Measurements from ENCODE around the gene CTSA.

The CTSA gene

GRCh38 chr20:45890985-45891983 is at the start of gene CTSA, which contains the start of gene NEURL2:
Gene CTSA, plus strand, starts transcription at chr20:45891335. Its CDS starts 234 bp downstream, at chr20:45891569.
Gene NEURL2, minus strand, starts transcription at chr20:45891208. Its CDS starts 217 bp downstream, at chr20:45890991.
- H3K4me1 Mint-ChIP-seq: peaks cover 56% of the 10 kb centered on the region
- no peaks in the 10 kb centered on the region for H3K9me3 Mint-ChIP-seq
- no peaks in the 10 kb centered on the region for H3K27me3 Mint-ChIP-seq
- peak; percentile 90 for ATAC-seq
- peaks cover 20% of the 10 kb centered on the region for H3K36me3 Mint-ChIP-seq
- peak within 1 kb of the TSS; percentile 88 for H3K27ac Mint-ChIP-seq
- peak within 1 kb of the TSS; percentile 90 for H3K4me3 Mint-ChIP-seq

DNA sequence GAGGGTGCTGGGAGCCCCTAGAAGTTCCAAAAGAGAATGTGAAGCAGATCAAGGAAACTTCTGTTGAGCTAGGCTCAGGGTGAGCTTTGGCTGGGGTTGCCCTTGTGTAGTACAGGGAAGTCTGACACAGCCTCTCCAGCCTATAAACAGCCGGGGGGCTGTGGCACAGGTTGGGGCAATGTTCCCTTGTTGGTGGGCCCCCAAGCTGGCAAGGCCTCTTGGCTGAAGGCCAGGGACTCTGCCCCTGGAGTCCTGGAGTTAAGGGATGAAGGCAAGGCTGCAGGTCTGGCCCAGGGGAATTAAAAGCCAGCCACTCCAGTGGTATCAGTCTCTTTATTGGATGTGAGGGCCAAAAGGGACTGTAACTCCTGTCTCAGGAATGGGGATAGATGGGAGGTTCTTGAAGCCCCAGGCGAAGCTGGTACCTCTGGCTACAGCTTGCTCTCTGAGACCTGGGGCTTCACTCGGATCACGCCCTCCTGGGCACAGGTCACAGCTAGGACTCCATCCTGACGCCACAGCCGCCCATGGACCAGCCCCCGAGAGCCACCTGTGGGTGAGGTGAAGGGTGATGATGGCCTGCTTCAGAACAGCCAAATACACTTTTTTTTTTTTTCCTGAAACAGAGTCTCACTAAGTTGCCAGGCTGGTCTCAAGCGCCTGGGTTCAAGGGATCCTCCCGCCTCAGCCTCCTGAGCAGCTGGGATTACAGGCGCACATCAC is 49.6 kb upstream of the CTSA start:
- Mint-ChIP-seq H3K4me1 (peaks cover 16% of the 10 kb centered on the region), H3K36me3 (peaks cover 25% of the 10 kb centered on the region), H3K27ac (peak overlapping the region; percentile 77), H3K4me3 (no peak overlapping the region), H3K9me3 (no peaks in the 10 kb centered on the region), H3K27me3 (no peaks in the 10 kb centered on the region)
- no peak for ATAC-seq

DNA sequence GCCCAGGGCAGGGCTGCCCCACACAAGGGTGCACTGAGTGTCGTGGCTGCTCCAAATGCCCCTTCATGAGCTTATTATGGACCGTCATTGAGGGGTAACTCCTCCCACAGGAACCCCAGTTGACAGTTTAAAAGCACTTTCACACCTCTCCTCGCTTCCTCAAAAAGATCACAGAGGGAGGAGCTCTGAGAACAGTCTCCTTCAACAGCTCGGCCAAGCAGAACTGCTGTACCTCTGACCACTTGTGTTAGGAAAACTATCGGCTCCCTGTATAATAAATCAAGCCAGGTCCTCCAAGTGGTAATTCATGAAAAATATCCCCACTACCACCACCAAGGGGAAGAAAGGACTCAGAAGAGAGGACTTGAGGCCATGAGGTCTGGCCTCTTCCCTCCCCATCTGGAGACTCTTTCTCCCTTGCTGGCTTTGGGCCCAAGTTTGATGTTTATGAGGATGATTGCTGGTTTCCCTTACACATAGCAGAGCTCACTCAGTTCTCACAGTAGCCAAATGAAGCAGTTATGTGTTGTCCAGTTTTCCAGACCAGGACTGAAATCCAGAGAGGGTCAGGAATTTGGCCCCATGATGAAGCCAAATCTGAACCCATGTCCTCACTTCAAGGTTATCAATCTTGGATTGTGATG is 48.8 kb upstream of the CTSA start:
- Mint-ChIP-seq H3K4me3 (no peak overlapping the region), H3K4me1 (peaks cover 16% of the 10 kb centered on the region), H3K27me3 (no peaks in the 10 kb centered on the region), H3K36me3 (peaks cover 27% of the 10 kb centered on the region), H3K9me3 (no peaks in the 10 kb centered on the region), H3K27ac (peak overlapping the region; percentile 77)
- peak; percentile 94 for ATAC-seq

GRCh38 chr20:45843506-45843905 is 47.6 kb upstream of the CTSA start:
- no peak overlapping the region for H3K4me3 Mint-ChIP-seq
- no peaks in the 10 kb centered on the region for H3K27me3 Mint-ChIP-seq
- ATAC-seq: no peak
- peaks cover 16% of the 10 kb centered on the region for H3K4me1 Mint-ChIP-seq
- H3K9me3 Mint-ChIP-seq: no peaks in the 10 kb centered on the region
- H3K36me3 Mint-ChIP-seq: peaks cover 31% of the 10 kb centered on the region
- no peak overlapping the region for H3K27ac Mint-ChIP-seq

GRCh38 chr20:45845452-45845851 is 45.7 kb upstream of the CTSA start:
- H3K9me3 Mint-ChIP-seq: no peaks in the 10 kb centered on the region
- H3K36me3 Mint-ChIP-seq: peaks cover 45% of the 10 kb centered on the region
- H3K4me1 Mint-ChIP-seq: peaks cover 16% of the 10 kb centered on the region
- H3K27me3 Mint-ChIP-seq: no peaks in the 10 kb centered on the region
- no peak for ATAC-seq
- H3K27ac Mint-ChIP-seq: no peak overlapping the region
- no peak overlapping the region for H3K4me3 Mint-ChIP-seq

DNA sequence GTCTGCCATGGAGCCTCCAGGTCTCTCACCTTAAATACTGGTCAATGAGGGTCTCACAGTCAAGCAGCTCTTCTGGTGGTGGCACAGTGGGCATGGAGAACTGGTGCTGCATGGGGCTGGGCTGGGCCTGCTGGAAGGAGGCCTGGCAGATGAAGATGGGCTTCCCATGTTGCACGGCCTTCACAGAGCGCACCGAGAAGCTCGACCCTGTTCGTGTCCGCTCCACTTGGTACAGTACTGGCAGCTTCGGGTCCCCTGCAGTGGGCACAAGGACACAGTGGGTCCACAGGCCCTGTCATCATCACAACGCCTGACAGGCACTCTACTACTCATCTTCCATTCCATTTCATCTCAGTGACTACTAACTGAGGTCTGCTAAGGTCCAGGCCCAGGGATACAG is 42.7 kb upstream of the CTSA start:
- peaks cover 49% of the 10 kb centered on the region for H3K36me3 Mint-ChIP-seq
- no peak overlapping the region for H3K27ac Mint-ChIP-seq

GRCh38 chr20:45848969-45849582 is 42.1 kb upstream of the CTSA start:
- Mint-ChIP-seq H3K4me1 (peaks cover 7% of the 10 kb centered on the region), H3K27ac (no peak overlapping the region), H3K4me3 (no peak overlapping the region), H3K27me3 (no peaks in the 10 kb centered on the region), H3K9me3 (no peaks in the 10 kb centered on the region), H3K36me3 (peaks cover 49% of the 10 kb centered on the region)
- no peak for ATAC-seq

More for the DNA sequence above, 42.7 kb upstream of the CTSA start:
- peaks cover 2% of the 10 kb centered on the region for H3K4me1 Mint-ChIP-seq
- H3K4me3 Mint-ChIP-seq: no peak overlapping the region
- ATAC-seq: no peak
- no peaks in the 10 kb centered on the region for H3K27me3 Mint-ChIP-seq
- no peaks in the 10 kb centered on the region for H3K9me3 Mint-ChIP-seq

DNA sequence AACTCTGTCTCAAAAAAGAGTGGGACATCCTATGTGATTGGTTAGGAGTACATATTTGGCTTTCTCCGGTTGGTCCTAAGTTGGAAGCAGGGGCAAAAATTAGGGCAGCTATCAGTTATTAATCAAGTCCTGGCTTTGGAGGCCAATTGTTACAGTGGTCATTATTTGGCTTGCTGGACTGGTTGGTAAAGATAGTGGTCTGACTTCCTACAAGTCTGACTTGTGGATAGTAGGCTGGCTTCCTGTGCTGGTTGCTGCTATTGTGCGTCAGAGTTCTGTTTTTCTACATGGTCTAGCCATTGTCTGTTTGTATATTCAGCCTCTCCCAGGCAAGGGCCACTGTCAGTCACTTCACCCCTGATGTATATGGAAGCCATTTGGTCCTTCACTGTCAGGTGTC is 40.9 kb upstream of the CTSA start:
- H3K4me3 Mint-ChIP-seq: no peak overlapping the region
- H3K4me1 Mint-ChIP-seq: peaks cover 7% of the 10 kb centered on the region
- H3K27ac Mint-ChIP-seq: no peak overlapping the region
- no peak for ATAC-seq
- H3K36me3 Mint-ChIP-seq: peaks cover 41% of the 10 kb centered on the region
- H3K27me3 Mint-ChIP-seq: no peaks in the 10 kb centered on the region
- no peaks in the 10 kb centered on the region for H3K9me3 Mint-ChIP-seq

GRCh38 chr20:45850926-45851325 is 40.2 kb upstream of the CTSA start:
- H3K27me3 Mint-ChIP-seq: no peaks in the 10 kb centered on the region
- no peaks in the 10 kb centered on the region for H3K9me3 Mint-ChIP-seq
- H3K4me1 Mint-ChIP-seq: peaks cover 9% of the 10 kb centered on the region
- peaks cover 37% of the 10 kb centered on the region for H3K36me3 Mint-ChIP-seq
- no peak overlapping the region for H3K27ac Mint-ChIP-seq
- ATAC-seq: no peak
- H3K4me3 Mint-ChIP-seq: no peak overlapping the region

GRCh38 chr20:45851501-45851900 is 39.6 kb upstream of the CTSA start:
- ATAC-seq: no peak
- Mint-ChIP-seq H3K4me1 (peaks cover 15% of the 10 kb centered on the region), H3K27me3 (no peaks in the 10 kb centered on the region), H3K4me3 (no peak overlapping the region), H3K27ac (no peak overlapping the region), H3K9me3 (no peaks in the 10 kb centered on the region), H3K36me3 (peaks cover 35% of the 10 kb centered on the region)

GRCh38 chr20:45852326-45852725 is 38.8 kb upstream of the CTSA start:
- H3K4me1 Mint-ChIP-seq: peaks cover 19% of the 10 kb centered on the region
- no peaks in the 10 kb centered on the region for H3K27me3 Mint-ChIP-seq
- H3K9me3 Mint-ChIP-seq: no peaks in the 10 kb centered on the region
- peaks cover 32% of the 10 kb centered on the region for H3K36me3 Mint-ChIP-seq
- H3K27ac Mint-ChIP-seq: no peak overlapping the region
- no peak overlapping the region for H3K4me3 Mint-ChIP-seq
- ATAC-seq: no peak

- ATAC-seq: no peak
- H3K27ac Mint-ChIP-seq: no peak overlapping the region
- no peaks in the 10 kb centered on the region for H3K27me3 Mint-ChIP-seq
- no peak overlapping the region for H3K4me3 Mint-ChIP-seq
- H3K9me3 Mint-ChIP-seq: no peaks in the 10 kb centered on the region
- H3K36me3 Mint-ChIP-seq: peaks cover 29% of the 10 kb centered on the region
- peaks cover 30% of the 10 kb centered on the region for H3K4me1 Mint-ChIP-seq
Measured at GRCh38 chr20:45853484-45853883, 37.7 kb upstream of the CTSA start.

- peaks cover 41% of the 10 kb centered on the region for H3K4me1 Mint-ChIP-seq
- H3K27me3 Mint-ChIP-seq: no peaks in the 10 kb centered on the region
- peak within 1 kb of the TSS; percentile 94 for H3K27ac Mint-ChIP-seq
- peak; percentile 99 for ATAC-seq
- H3K4me3 Mint-ChIP-seq: peak within 1 kb of the TSS; percentile 96
- peaks cover 29% of the 10 kb centered on the region for H3K36me3 Mint-ChIP-seq
- no peaks in the 10 kb centered on the region for H3K9me3 Mint-ChIP-seq
Measured at GRCh38 chr20:45857114-45857881, 33.8 kb upstream of the CTSA start, which contains the start of the genes ACOT8 and ZSWIM3. Gene ACOT8, minus strand, starts transcription at chr20:45857392. Its CDS starts 77 bp downstream, at chr20:45857315. Gene ZSWIM3, plus strand, starts transcription at chr20:45857614. Its CDS starts 212 bp downstream, at chr20:45857826.

GRCh38 chr20:45857882-45858216 is 33.3 kb upstream of the CTSA start:
- Mint-ChIP-seq H3K4me3 (peak overlapping the region; percentile 96), H3K27me3 (no peaks in the 10 kb centered on the region), H3K4me1 (peaks cover 41% of the 10 kb centered on the region), H3K27ac (peak overlapping the region; percentile 94), H3K9me3 (no peaks in the 10 kb centered on the region), H3K36me3 (peaks cover 27% of the 10 kb centered on the region)
- peak; percentile 55 for ATAC-seq

Measured in stimulated activated memory B cell treated with anti-CD40 and anti-IgM and Interleukin-4, amounts not matched to agents 10 μg/mL and 1 μg/mL and 100 μg/mL, for 72 hours (primary cell).